GM19240 (cell line): ENCODE data around the gene STON1.
"Not testable (repeated sequence)": the region's sequence is repeated elsewhere in the genome, so short reads cannot be mapped to it uniquely, and the experiment has no call there.

Experiments
- DNase-seq: peaks from one replicate; pipeline ENCODE4 v3.0.0; 2011; ENCODE audit warnings: low spot score; ENCODE audit not compliant: insufficient read length

The STON1 gene

GRCh38 chr2:48527226-48527885 is 2.6 kb upstream of the STON1 start:
- DNase-seq = no peak

- DNase-seq = no peak
Measured at GRCh38 chr2:48528431-48528830, 1.5 kb upstream of the STON1 start.

- DNase-seq = no peak
Measured at GRCh38 chr2:48529194-48529593, 760 bp upstream of the STON1 start.

GRCh38 chr2:48529676-48530032 is 300 bp upstream of the STON1 start:
- DNase-seq = no peak

GRCh38 chr2:48531141-48531648 is 1.2 kb downstream of the STON1 start:
- no peak for DNase-seq

GRCh38 chr2:48532174-48532573 is 2.2 kb downstream of the STON1 start:
- DNase-seq = no peak

GRCh38 chr2:48532824-48533223 is 2.9 kb downstream of the STON1 start:
- DNase-seq = no peak

- DNase-seq = no peak
Measured at GRCh38 chr2:48534781-48535180, 4.8 kb downstream of the STON1 start.

GRCh38 chr2:48540237-48540935 is 10.4 kb downstream of the STON1 start:
- DNase-seq = no peak

GRCh38 chr2:48541666-48542389 is 11.9 kb downstream of the STON1 start:
- DNase-seq = no peak

- no peak for DNase-seq
Measured at GRCh38 chr2:48543895-48544294, 13.9 kb downstream of the STON1 start.

GRCh38 chr2:48545244-48545643 is 15.3 kb downstream of the STON1 start:
- DNase-seq = no peak

- DNase-seq = no peak
Measured at GRCh38 chr2:48548840-48549239, 18.9 kb downstream of the STON1 start.

GRCh38 chr2:48549972-48550371 is 20.0 kb downstream of the STON1 start:
- no peak for DNase-seq

- DNase-seq = no peak
Measured at GRCh38 chr2:48551548-48551947, 21.6 kb downstream of the STON1 start.

- DNase-seq = not testable (repeated sequence)
Measured at GRCh38 chr2:48555071-48555470, 25.1 kb downstream of the STON1 start.

- DNase-seq = no peak
Measured at GRCh38 chr2:48558456-48558855, 28.5 kb downstream of the STON1 start.

GRCh38 chr2:48560546-48561209 is 30.7 kb downstream of the STON1 start:
- DNase-seq = no peak

GRCh38 chr2:48562281-48562680 is 32.3 kb downstream of the STON1 start:
- no peak for DNase-seq

GRCh38 chr2:48566592-48567310 is 36.8 kb downstream of the STON1 start:
- DNase-seq = no peak

GRCh38 chr2:48567671-48568070 is 37.7 kb downstream of the STON1 start:
- DNase-seq = no peak
